NCI-H2107 treated with DMSO at 0.1 percent for 48 hours (cell line): Measurements from ENCODE around the gene ERV3-1.
"Not testable (repeated sequence)": the region's sequence is repeated elsewhere in the genome, so short reads cannot be mapped to it uniquely, and the experiment has no call there.

Experiments used
- DNase-seq: peaks from one replicate; lab custom pipeline; 2025; ENCODE audit not compliant: unreplicated experiment; lab: John Stamatoyannopoulos, UW

Gene ERV3-1

GRCh38 chr7:64945503-64946175 lies 60.8 kb downstream of the ERV3-1 start:
- no peak for DNase-seq

DNA sequence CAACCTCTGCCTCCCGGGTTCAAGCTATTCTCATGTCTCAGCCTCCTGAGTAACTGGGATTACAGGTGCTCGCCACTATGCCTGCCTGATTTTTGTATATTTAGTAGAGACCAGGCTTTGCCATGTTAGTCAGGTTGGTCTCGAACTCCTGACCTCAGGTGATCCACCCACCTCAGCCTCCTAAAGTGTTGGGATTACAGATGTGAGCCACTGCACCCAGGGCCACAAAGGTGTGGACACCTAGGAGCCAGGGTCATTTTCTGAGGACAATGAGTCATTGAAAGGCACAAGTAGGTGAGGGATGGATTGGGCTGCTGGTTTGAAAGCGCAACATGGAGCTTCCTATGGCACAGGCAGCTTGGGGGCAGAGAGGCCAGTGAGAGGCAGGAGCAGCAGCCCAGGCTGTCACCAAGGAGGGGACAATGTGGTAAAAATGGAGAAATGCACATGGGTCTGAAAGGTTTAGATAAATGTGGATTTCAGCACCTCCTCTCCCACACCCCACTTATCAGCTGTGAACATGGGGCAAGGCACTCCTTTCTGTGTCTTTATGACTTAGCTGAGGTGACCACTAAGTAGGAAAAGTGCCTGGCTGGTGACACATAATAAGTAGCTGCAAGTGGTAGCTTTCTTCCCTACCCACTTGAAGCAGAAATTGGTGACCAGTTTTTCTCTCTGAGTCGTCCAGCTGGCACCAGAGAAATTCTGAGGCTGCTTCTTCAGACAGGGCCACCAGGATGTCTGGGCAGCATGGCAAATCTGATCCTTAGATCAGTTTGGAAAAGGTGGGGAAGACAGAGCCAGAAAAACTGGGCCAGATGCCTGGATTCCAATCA lies 61.6 kb downstream of the ERV3-1 start:
- not testable (repeated sequence) for DNase-seq
